Measurements from ENCODE around the gene CRAMP1. TPM values are rescaled to one million over a fixed set of nuclear protein-coding genes. Genes with fewer than 3 reads are reported as not detected.

Gene CRAMP1
- total and polyA plus RNA-seq, 2 of the 8 experiments (the other 6 are each of a cell fraction or from before 2014, with no cell fraction given), result 19.2 to 23.2 TPM

DNA sequence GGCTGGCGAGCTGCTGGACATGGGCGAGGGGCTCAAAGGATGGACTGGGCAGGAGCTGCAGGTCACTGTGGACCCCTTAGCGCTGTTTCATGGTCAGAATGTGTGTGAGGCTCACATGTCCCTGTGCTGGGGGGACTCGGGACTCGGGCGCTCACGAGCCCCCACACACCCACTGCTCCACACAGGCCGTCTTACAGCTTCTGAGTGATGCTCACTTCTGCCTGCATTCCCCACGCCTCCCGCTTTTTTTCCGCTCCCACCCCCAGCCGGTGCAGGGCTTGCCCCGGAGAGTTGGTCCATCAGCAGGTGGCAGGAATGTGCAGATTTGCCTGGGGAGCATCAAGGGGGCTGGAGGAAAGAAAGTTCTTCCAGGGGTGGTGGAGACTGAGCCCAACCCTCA is 45.7 kb downstream of the CRAMP1 start:
- Histone ChIP-seq H3K18ac (ENCODE audit: extremely low read depth, low read length) (no peak overlapping the region), H2AFZ (ENCODE audit: low read length) (no peak overlapping the region), H3K9me3 (ENCODE audit: insufficient read depth in 2 of 2, low read depth in 1 of 2, low read length in 1 of 2) (no peaks in the 10 kb centered on the region), H3K56ac (replicated peaks; ENCODE audit: insufficient read length, low read depth, low read length) (no peak overlapping the region), H3K4me3 (ENCODE audit: extremely low read depth in 1 of 4, insufficient read depth in 2 of 4, low read depth in 3 of 4, low read length in 4 of 4) (no peak overlapping the region), H4K8ac (ENCODE audit: extremely low read depth, insufficient read depth, low read length) (peak overlapping the region; percentile 18; the same call in 1 of the 2 replicates), H2AK5ac (ENCODE audit: low read depth, low read length) (no peak overlapping the region), H3K4me1 (replicated peaks in 1 of 4; ENCODE audit: control insufficient read depth in 3 of 4, insufficient read depth in 4 of 4, low read length in 3 of 4) (no peaks in the 10 kb centered on the region), H3K4ac (replicated peaks; ENCODE audit: insufficient read length, low read depth, low read length) (no peak overlapping the region), H3K14ac (ENCODE audit: insufficient read length) (no peak overlapping the region), H3K27ac (ENCODE audit: low read depth, low read length) (no peak overlapping the region), H3K23ac (ENCODE audit: insufficient read length) (no peak overlapping the region), H3K36me3 (ENCODE audit: control insufficient read depth in 2 of 4, insufficient read depth in 4 of 4, low read length in 3 of 4) (peaks cover 18 to 39% (median 28%) of the 10 kb centered on the region in 4 experiments; a peak in 7 of 8 replicates), H3K79me1 (ENCODE audit: low read depth, low read length) (no peaks in the 10 kb centered on the region), H4K5ac (ENCODE audit: insufficient read length, low read depth, low read length) (no peak overlapping the region), H2BK12ac (ENCODE audit: low read depth, low read length) (no peak overlapping the region), H3K79me2 (ENCODE audit: control insufficient read depth in 1 of 2, insufficient read depth in 2 of 2, low read length in 2 of 2) (no peaks in the 10 kb centered on the region), H3K9ac (replicated peaks in 1 of 4; ENCODE audit: extremely low read depth in 1 of 4, low read depth in 3 of 4, low read length in 3 of 4) (no peak overlapping the region), H4K20me1 (replicated peaks in 1 of 2; ENCODE audit: control insufficient read depth in 1 of 2, insufficient read depth in 2 of 2, low read length in 2 of 2) (peaks cover 5 to 18% of the 10 kb centered on the region in 2 experiments), H2BK20ac (ENCODE audit: low read length) (no peak overlapping the region), H3K27me3 (replicated peaks in 1 of 4; ENCODE audit: control insufficient read depth in 3 of 4, extremely low read depth in 1 of 4, insufficient read depth in 3 of 4, low read length in 3 of 4) (no peaks in the 10 kb centered on the region), H3K4me2 (ENCODE audit: insufficient read depth in 1 of 2, low read depth in 2 of 2, low read length in 2 of 2) (no peak overlapping the region), H4K91ac (replicated peaks; ENCODE audit: insufficient read length, low read length) (no peak overlapping the region), H3K23me2 (ENCODE audit: low read depth, low read length) (no peaks in the 10 kb centered on the region), H2BK5ac (ENCODE audit: low read depth, low read length) (no peak overlapping the region), H2BK120ac (replicated peaks; ENCODE audit: low read depth, low read length) (no peak overlapping the region), H2BK15ac (ENCODE audit: low read length) (no peak overlapping the region)
- WGBS, 2 experiments (ENCODE audit: extremely low coverage in 1 of 2, insufficient coverage in 1 of 2, insufficient read length in 1 of 2, insufficient replicate concordance in 2 of 2, low coverage in 1 of 2, low lambda C conversion rate in 2 of 2, missing lambda C conversion rate in 1 of 2), result 90% methylated on average over 13 of the region's 13 CpGs; no CpG with 5 or more reads in 1 of the 2 experiments
- CTCF ChIA-PET (ENCODE audit: partially characterized antibody), result no interaction called here
- POLR2A ChIA-PET (ENCODE audit: partially characterized antibody), result interaction anchor here (0.9 kb wide), 1 partner anchor 18 kb away, joined by 3 read pairs; no protein-coding TSS in a partner anchor
- DNase-seq (ENCODE audit: low read depth in 1 of 2, low spot score in 2 of 2) (no peak), FAIRE-seq (no peak)
- TF ChIP-seq EZH2 (IDR thresholded peaks at IDR 0.05; ENCODE audit: low read depth, low read length, severe bottlenecking) (no peak), TBP (IDR thresholded peaks at IDR 0.05; ENCODE audit: low read depth, low read length) (no peak), BACH1 (IDR thresholded peaks at IDR 0.05; ENCODE audit: low read length) (no peak), CEBPB (IDR thresholded peaks at IDR 0.05; ENCODE audit: low read depth, low read length) (no peak), RXRA (IDR thresholded peaks at IDR 0.05; ENCODE audit: insufficient read depth, low read depth, low read length) (no peak), SP2 (IDR thresholded peaks at IDR 0.05; ENCODE audit: low read length) (no peak), CHD1 (IDR thresholded peaks at IDR 0.05; ENCODE audit: low read depth, low read length) (no peak), MAX (IDR thresholded peaks at IDR 0.05) (no peak), SIRT6 (IDR thresholded peaks at IDR 0.05; ENCODE audit: low read length) (no peak), SIX5 (IDR thresholded peaks at IDR 0.05; ENCODE audit: low read depth, low read length) (no peak), HDAC2 (IDR thresholded peaks at IDR 0.05; ENCODE audit: borderline replicate concordance in 1 of 2, low read depth in 2 of 2, low read length in 2 of 2) (no peak), CBX8 (IDR thresholded peaks at IDR 0.05; ENCODE audit: borderline replicate concordance, low read depth, low read length) (no peak), BCL11A (IDR thresholded peaks at IDR 0.05; ENCODE audit: low read depth in 2 of 2, low read length in 2 of 2) (no peak)
- TF ChIP-seq, protein P1, sequence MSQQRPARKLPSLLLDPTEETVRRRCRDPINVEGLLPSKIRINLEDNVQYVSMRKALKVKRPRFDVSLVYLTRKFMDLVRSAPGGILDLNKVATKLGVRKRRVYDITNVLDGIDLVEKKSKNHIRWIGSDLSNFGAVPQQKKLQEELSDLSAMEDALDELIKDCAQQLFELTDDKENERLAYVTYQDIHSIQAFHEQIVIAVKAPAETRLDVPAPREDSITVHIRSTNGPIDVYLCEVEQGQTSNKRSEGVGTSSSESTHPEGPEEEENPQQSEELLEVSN (IDR thresholded peaks at IDR 0.05), result no peak
